NB4 (cell line): ENCODE data around the gene MBD6.

ENCODE experiments used
- DNase-seq: peaks from one replicate; pipeline ENCODE4 v3.0.0; 2010; ENCODE audit warnings: low read depth
- H3K4me3 ChIP-seq: one replicate; pipeline ENCODE4 v1.5.1; 2011; ENCODE audit warnings: mild to moderate bottlenecking, low read depth, low read length, moderate library complexity
- MAX ChIP-seq: IDR thresholded peaks from 2 replicates; pipeline ENCODE4 v1.6.1; 2011; ENCODE audit warnings: low read depth, low read length
- MYC ChIP-seq: IDR thresholded peaks from 2 replicates; pipeline ENCODE4 v1.6.1; 2011; ENCODE audit warnings: low read depth, low read length
- POLR2A ChIP-seq: IDR thresholded peaks from 2 replicates; pipeline ENCODE4 v1.6.1; 2011; ENCODE audit warnings: mild to moderate bottlenecking; ENCODE audit not compliant: insufficient read length; ENCODE audit errors: extremely low read depth
- TF ChIP-seq, protein P1 (sequence below): IDR thresholded peaks from one replicate; pipeline ENCODE4 v1.5.1; 2012; ENCODE audit warnings: low read depth, low read length

MBD6 gene

GRCh38 chr12:57475271-57476161 lies 47.1 kb upstream of the MBD6 start:
- TF ChIP-seq MYC, result no peak
- no peak for TF ChIP-seq MAX
- TF ChIP-seq POLR2A, result no peak
- TF ChIP-seq, protein P1, sequence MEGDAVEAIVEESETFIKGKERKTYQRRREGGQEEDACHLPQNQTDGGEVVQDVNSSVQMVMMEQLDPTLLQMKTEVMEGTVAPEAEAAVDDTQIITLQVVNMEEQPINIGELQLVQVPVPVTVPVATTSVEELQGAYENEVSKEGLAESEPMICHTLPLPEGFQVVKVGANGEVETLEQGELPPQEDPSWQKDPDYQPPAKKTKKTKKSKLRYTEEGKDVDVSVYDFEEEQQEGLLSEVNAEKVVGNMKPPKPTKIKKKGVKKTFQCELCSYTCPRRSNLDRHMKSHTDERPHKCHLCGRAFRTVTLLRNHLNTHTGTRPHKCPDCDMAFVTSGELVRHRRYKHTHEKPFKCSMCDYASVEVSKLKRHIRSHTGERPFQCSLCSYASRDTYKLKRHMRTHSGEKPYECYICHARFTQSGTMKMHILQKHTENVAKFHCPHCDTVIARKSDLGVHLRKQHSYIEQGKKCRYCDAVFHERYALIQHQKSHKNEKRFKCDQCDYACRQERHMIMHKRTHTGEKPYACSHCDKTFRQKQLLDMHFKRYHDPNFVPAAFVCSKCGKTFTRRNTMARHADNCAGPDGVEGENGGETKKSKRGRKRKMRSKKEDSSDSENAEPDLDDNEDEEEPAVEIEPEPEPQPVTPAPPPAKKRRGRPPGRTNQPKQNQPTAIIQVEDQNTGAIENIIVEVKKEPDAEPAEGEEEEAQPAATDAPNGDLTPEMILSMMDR, result no peak
- DNase-seq, result no peak
- no peak overlapping the region for H3K4me3 ChIP-seq

- TF ChIP-seq, protein P1, result peak; percentile 24
- TF ChIP-seq POLR2A, result no peak
Observed at GRCh38 chr12:57476162-57476992, 46.2 kb upstream of the MBD6 start.

GRCh38 chr12:57476993-57477709 lies 45.5 kb upstream of the MBD6 start:
- no peak for DNase-seq
- TF ChIP-seq MYC (no peak), POLR2A (no peak), MAX (no peak)
- TF ChIP-seq, protein P1, result no peak
- peak overlapping the region; percentile 51 for H3K4me3 ChIP-seq

More at GRCh38 chr12:57476162-57476992, 46.2 kb upstream of the MBD6 start:
- DNase-seq, result peak; percentile 62
- peak overlapping the region; percentile 51 for H3K4me3 ChIP-seq

DNA sequence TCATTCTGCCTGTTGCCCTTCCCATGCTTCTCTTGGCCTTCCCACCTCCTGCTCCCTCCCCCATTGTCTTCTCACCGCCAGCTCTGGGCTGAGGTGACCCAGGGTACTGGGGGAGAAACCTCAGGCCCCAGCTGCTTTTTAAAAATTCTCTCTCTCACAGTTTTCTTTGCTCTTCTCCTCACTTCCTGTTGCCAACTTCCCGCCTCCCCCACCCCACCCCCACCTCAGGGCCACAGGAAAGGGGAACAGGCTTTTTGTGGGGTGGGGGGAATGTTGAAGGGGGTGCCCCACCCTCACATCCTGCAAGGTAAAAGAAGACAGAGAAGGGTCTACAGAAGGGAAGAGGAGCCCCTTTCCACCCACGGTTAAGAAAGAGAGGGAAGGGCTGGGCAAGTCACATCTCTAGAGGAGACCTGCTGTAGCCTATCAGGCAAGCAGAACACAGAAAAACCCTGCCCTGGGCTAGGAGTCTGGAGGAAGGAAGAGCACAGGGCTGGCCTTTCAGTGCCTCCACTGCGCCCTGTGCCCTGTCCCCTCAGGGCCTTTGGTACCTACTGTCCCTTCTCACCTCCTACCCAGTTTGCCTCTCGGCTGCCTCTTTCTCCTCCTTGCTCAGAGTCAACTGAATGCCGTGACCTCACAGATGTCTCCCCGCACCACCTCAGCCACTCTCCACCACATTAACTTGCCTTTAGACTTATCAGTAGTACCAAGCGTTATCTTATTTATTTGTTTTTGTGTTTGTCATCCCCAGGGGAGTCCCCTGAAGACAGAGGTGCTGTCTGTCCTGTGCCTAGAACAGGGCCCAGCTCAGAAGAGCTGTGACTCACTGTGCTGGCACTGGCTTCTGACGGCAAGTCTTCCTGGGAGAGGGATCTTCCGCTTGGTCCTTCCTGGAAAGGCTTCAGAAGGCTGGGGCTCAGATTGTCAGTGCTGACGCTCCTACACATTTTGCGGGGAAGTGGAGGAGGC lies 44.6 kb upstream of the MBD6 start:
- TF ChIP-seq MYC (no peak; the same call in 1 of the 2 replicates), MAX (peak; percentile 6; the same call in 1 of the 2 replicates)
- peak overlapping the region; percentile 51 for H3K4me3 ChIP-seq
- peak; percentile 82 for DNase-seq

DNA sequence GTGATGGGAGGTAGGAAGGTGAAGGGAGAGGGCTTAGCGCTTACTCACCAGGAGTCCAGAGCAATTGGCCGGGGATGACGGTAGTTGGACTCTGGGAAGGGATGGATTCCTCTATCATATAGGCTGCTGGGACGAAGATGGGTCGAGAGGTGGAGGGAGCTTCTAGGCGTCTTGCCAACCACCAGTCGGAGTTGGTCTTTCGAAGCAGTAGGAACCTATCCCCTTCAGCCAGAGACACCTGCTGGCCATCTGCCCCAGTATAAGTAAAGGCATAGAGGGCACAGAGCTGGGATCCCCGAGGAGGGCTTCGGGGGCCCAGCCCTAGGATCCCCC lies 43.6 kb upstream of the MBD6 start:
- no peak for TF ChIP-seq MAX
- no peak for TF ChIP-seq POLR2A
- TF ChIP-seq MYC, result no peak
- TF ChIP-seq, protein P1, result no peak
- no peak for DNase-seq
- no peak overlapping the region for H3K4me3 ChIP-seq
